Limb (tissue), 2 donors: ENCODE measurements around the gene NXPE4.

Source experiments
- DNase-seq, 2 donors: peaks; one replicate each; pipeline ENCODE4 v3.0.0-alpha.2; 2016; ENCODE audit errors: extremely low spot score in 2 of 2

NXPE4 gene

DNA sequence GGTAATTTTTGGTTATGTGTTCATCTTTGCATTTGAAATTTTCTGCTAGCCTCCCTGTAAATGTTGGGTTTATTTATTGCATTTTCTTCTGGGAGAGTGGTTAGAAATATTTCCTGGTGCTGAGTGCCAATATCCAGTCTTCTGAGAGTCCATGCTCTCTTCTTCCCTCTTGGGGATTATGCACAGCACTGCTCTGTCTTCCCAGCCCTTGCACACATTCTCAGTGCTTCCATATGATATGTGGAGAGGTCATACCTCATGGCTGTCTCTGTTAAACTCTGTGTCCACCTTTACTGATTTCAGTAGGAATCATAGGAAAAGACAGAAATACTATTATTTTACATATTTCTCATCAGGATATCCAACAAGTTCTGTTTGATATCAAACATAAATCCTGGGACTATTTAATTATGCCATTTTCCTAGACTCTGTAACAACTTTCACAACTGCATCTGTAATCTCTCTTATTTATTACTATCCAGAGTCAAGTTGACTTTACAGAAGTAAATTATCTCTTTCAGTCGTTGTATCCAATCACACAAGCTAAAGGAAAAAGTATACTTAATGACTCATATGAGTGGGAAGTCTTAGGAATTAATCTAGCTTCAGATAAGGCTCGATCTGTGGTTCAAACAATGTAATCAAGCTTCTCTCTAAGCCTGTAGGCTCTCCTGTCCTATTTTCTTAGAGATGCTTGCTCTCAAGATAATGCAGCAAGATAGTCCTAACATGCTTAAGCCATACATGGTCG is 33.2 kb downstream of the NXPE4 start:
- no peak for DNase-seq

DNA sequence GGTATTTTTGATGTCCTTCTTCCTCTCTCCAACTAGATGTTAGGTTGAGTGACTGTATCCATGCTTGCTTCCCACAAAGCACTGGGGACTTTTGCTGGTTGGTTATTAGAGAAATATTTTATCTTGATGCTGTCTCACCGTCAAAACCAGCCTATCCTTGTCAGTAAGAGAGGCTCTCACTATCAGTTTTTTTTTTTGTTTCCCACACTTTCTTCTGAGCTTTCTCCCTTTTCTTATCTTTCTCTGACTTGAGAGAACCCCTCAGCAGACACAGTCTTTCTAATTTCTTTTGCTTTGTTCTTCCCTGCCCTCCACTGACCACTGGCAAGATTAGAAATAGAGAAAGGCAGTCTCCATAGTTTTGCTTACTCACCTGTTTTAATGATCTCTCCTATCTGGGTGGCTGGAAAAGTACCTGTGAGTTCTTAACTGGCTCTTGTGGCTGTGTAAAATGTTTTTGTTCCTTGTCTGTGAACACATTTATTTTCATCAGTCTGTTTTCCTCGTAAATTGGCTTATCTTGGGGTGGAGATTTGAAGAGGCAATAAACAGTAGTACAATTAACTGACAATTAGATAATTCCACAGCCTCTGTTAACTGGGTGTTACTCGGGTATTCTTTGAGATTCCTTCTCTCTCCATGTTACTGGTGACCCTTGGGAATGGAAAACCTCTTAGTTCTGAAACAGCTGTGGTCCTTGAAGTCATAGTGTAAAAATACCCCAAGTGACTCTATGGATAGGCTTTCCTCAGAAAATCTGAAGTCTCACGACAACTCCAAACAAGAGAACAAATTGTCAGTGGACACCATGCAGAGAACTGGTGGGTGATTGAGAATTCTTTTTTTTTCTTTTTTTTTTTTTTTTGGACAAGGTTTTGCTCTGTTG is 35.9 kb downstream of the NXPE4 start, which contains the start of gene NXPE1:
Gene NXPE1 (minus strand): TSS at position 457 of the 886 bp plus-strand sequence. CDS start 8,680 bp downstream, outside the sequence.
- no peak for DNase-seq

DNA sequence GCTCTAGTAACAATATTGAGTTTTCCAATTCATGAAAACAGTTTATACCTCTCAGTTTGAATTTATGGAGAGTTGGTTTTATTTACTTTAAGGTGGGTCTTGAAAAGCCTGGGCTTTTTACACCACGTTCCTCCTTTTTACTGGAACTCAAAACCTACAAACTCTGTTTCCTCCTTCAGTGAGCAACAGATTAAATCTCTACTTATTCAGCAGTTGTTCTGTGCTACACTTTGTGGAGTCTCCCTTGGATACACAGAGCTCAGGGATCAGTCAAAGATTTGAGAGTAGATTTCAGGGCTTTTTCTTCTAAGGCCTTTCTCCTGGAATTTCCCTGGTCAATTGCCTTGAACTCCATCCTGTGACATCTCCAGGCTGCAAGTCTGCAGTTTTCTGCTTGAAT is 39.5 kb downstream of the NXPE4 start:
- DNase-seq: no peak

DNA sequence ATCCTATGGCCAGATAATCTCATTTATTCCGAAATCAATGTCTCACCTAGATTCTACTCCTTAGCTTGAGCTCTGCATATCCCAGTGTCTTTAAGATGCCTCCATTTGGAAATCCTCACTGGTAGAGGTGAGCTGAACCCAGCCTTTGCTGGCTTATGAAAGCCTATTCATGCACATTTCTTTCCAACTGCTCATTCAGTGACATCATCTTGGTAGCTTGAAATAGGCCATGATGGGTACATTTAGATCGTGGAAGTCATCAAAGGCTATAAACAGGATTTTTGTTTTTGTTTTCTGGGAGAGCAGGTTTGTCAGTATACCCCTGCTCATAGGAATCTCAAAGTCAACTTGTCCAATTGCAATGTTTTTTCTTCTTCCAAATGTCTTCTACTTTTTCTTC is 41.9 kb downstream of the NXPE4 start:
- DNase-seq: no peak

DNA sequence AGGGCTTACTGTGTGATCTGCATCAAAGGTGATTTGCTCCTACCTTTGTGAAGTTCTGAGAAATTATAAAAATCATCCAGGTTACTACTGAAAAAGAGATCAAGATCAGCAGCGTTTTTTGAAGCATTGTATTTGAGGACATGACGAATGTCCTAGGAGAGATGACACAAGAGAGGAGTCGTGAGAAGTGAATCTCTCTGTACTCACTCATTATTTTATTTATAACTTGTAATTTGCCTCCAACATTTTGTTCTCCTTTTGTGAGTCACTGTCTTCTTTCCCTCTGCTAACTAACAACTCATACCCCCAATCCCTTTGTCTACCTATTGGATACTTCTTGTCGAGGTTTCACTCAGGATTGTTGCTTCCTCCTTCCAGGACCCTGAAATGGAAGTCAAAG is 44.5 kb downstream of the NXPE4 start:
- DNase-seq: no peak

DNA sequence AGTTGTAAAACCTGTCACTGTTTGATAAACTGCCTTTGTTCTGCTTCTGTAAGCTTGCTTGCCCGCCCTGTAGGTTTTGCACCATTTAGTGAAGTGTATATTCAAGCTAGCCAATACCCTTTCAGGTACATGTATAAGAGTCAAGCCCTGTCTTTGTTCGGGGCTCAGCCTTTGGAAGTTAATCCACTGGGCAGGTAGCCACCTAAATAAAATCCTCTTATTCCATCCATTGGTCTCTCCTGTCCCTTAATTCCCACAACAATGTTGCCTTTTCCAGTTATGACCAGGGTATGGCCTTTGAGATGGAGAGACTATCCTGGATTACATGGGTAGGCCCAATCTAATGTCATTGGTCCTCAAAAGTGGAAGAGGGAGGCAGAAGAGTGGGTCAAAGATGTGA is 69.9 kb downstream of the NXPE4 start:
- no peak for DNase-seq

DNA sequence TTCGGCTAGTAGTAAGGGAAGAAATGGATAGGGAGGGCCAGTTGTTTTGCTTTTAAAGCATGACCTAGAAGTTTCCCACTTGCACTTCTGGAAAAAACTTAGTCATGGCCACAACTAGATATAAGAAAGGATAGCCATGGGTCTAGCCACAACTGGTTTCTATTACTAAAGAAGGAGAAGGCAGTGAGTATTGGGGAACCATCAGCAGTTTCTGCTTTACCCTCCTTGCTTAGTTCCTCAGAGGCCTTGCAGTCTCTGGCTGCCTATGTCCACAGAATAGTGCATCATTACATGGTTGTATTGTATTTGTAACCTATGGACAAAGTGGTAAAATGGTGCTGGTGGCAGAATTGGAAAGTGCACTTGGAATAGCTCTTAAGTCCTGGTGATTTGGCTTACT is 71.5 kb downstream of the NXPE4 start:
- no peak for DNase-seq

DNA sequence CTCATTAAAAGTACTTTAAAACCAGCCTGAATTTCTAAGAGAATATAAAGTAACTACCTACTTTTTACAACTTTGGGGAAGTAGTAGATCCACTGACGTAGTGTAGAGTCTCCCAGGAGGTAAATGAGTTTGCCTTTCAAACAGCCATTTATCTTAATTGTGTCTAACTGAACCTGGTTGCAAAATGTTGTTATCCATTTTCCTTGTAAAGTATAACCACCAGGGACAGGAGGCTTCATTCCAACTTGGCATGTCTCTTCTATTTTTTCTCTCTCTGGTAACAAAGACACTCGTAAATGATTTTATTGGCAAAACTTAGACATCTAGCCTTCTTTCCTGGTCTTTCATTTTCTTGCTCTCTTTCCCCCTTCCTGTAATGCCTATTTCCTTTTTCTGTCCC is 72.8 kb downstream of the NXPE4 start:
- DNase-seq: no peak
